HepG2 (cell line): ENCODE results near the gene STAT4. TPM values are rescaled to one million over a fixed set of nuclear protein-coding genes. Genes with fewer than 3 reads are reported as not detected.

ENCODE experiments used
- CEBPG ChIP-seq: IDR thresholded peaks from 2 replicates; pipeline ENCODE4 v1.6.1; 2016
- DZIP1 ChIP-seq: sonication (generic); formaldehyde crosslinking; IDR thresholded peaks from 2 replicates; pipeline ENCODE4 v1.5.0; 2020; ENCODE audit warnings: mild to moderate bottlenecking, missing genetic modification reagents
- JDP2 ChIP-seq: sonication (generic); formaldehyde crosslinking; IDR thresholded peaks from 2 replicates; pipeline ENCODE4 v1.8.1; 2022; ENCODE audit warnings: missing genetic modification reagents, borderline replicate concordance
- NAIF1 ChIP-seq: sonication (generic); formaldehyde crosslinking; IDR thresholded peaks from 2 replicates; pipeline ENCODE4 v1.5.0; 2020; ENCODE audit warnings: mild to moderate bottlenecking, missing genetic modification reagents, borderline replicate concordance
- NKX3-1 ChIP-seq: sonication (generic); formaldehyde crosslinking; IDR thresholded peaks from 2 replicates; pipeline ENCODE4 v1.5.0; 2020; ENCODE audit warnings: missing genetic modification reagents
- RELA ChIP-seq: sonication (generic); formaldehyde crosslinking; IDR thresholded peaks from 2 replicates; pipeline ENCODE4 v1.4.0; 2020; ENCODE audit warnings: missing genetic modification reagents
- ZFP36L2 ChIP-seq: sonication (generic); formaldehyde crosslinking; IDR thresholded peaks from 2 replicates; pipeline ENCODE4 v1.4.0; 2020; ENCODE audit warnings: missing genetic modification reagents
- ZMAT5 ChIP-seq: sonication (generic); formaldehyde crosslinking; IDR thresholded peaks from 2 replicates; pipeline ENCODE4 v1.5.0; 2020; ENCODE audit warnings: mild to moderate bottlenecking, low read depth, missing genetic modification reagents, borderline replicate concordance
- ZNF138 ChIP-seq: sonication (generic); formaldehyde crosslinking; IDR thresholded peaks from 2 replicates; pipeline ENCODE4 v1.5.0; 2020; ENCODE audit warnings: mild to moderate bottlenecking, low read depth, missing genetic modification reagents
- ZNF510 ChIP-seq: sonication (generic); formaldehyde crosslinking; IDR thresholded peaks from 2 replicates; pipeline ENCODE4 v1.4.0; 2020; ENCODE audit warnings: low read depth, mild to moderate bottlenecking, missing genetic modification reagents
- ZNF780A ChIP-seq: sonication (generic); formaldehyde crosslinking; IDR thresholded peaks from 2 replicates; pipeline ENCODE4 v1.8.0; 2022; ENCODE audit warnings: mild to moderate bottlenecking, missing genetic modification reagents, moderate library complexity
- polyA plus RNA-seq, 8 experiments: library from polyadenylated mRNA; depleted of rRNA in 3 of 8; stranded (reverse) in 7 of 8; unstranded in 1 of 8; fragments of >200 nt; fragmentation: Illumina TruSeq in 4 of 8; extraction: Trizol in 4 of 8; gene quantifications; 2 replicates each; pipeline versions ENCODE4 v1.2.1 to v1.2.3, GENCODE V29; 2011 to 2016; ENCODE audit warnings: low read depth in 4 of 8, missing spikeins in 1 of 8, mixed read lengths in 1 of 8; ENCODE audit not compliant: insufficient read depth in 1 of 8
- total RNA-seq, 5 experiments: library from RNA; depleted of rRNA; stranded (reverse); fragments of >200 nt; fragmentation: Illumina TruSeq; extraction: Trizol; gene quantifications; 2 replicates each; pipeline ENCODE4 v1.2.3, GENCODE V29; 2016; ENCODE audit warnings: low read depth in 1 of 5
- TF ChIP-seq, protein P1 (sequence below): sonication (generic); formaldehyde crosslinking; IDR thresholded peaks from 2 replicates; pipeline ENCODE4 v1.4.0; 2020; ENCODE audit warnings: low read depth, missing genetic modification reagents
- TF ChIP-seq, protein P2 (sequence below): sonication (generic); formaldehyde crosslinking; IDR thresholded peaks from 2 replicates; pipeline ENCODE4 v1.5.1; 2020; ENCODE audit warnings: mild to moderate bottlenecking, missing genetic modification reagents
- TF ChIP-seq, protein P3 (sequence below): sonication (generic); formaldehyde crosslinking; IDR thresholded peaks from 2 replicates; pipeline ENCODE4 v1.8.0; 2022; ENCODE audit warnings: mild to moderate bottlenecking, missing genetic modification reagents, moderate library complexity
- TF ChIP-seq, protein P4 (sequence below): sonication (generic); formaldehyde crosslinking; IDR thresholded peaks from 2 replicates; pipeline ENCODE4 v1.4.0; 2020; ENCODE audit warnings: missing genetic modification reagents, mild to moderate bottlenecking, borderline replicate concordance

The STAT4 gene
- total and polyA plus RNA-seq, 2 of the 13 experiments (the other 11 are each of a cell fraction or from before 2014, with no cell fraction given) = 0.37 TPM; not detected in 1

DNA sequence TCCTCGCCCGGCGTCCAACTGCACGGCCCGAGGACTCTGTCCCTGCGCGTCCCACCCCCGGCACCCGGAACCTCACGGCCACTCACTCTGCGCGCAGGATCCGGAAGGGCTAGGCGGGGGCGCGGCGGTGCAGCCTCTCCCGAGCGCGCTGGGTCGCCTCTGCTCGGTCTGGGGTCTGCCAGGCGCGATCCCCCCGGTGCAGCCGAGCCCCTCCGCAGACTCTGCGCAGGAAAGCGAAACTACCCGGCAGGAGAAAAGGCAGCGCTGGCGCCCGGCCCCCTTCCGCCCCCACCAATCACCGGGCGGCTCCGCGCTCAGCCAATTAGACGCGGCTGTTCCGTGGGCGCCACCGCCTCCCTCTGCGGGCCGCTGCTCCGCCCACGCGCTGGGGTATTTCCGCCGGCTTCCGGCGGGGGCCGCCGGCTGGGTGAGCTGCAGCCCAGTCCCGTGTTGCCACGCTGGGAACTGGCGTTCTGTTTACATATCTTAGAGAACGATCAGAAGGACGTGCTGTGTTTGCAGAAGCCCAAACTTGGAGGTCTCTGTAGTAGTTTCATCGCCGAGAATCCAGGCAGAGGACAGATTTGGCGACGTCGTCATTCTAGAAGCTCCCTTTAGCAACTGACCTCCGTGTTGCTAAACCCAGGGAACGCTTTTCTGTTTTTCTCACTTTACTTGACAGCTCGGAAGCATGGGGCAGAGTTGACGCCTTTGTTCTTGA, 136.7 kb downstream of the STAT4 start, which contains the start of gene STAT1 (continued):
- TF ChIP-seq, protein P1, sequence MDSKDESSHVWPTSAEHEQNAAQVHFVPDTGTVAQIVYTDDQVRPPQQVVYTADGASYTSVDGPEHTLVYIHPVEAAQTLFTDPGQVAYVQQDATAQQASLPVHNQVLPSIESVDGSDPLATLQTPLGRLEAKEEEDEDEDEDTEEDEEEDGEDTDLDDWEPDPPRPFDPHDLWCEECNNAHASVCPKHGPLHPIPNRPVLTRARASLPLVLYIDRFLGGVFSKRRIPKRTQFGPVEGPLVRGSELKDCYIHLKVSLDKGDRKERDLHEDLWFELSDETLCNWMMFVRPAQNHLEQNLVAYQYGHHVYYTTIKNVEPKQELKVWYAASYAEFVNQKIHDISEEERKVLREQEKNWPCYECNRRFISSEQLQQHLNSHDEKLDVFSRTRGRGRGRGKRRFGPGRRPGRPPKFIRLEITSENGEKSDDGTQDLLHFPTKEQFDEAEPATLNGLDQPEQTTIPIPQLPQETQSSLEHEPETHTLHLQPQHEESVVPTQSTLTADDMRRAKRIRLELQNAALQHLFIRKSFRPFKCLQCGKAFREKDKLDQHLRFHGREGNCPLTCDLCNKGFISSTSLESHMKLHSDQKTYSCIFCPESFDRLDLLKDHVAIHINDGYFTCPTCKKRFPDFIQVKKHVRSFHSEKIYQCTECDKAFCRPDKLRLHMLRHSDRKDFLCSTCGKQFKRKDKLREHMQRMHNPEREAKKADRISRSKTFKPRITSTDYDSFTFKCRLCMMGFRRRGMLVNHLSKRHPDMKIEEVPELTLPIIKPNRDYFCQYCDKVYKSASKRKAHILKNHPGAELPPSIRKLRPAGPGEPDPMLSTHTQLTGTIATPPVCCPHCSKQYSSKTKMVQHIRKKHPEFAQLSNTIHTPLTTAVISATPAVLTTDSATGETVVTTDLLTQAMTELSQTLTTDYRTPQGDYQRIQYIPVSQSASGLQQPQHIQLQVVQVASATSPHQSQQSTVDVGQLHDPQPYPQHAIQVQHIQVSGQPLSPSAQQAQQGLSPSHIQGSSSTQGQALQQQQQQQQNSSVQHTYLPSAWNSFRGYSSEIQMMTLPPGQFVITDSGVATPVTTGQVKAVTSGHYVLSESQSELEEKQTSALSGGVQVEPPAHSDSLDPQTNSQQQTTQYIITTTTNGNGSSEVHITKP (CRISPR knock-in tag) = peak; percentile 65; the same call in 1 of the 2 replicates
- TF ChIP-seq RELA (CRISPR knock-in tag) (peak; percentile 98), NKX3-1 (CRISPR knock-in tag) (peak; percentile 72; the same call in 1 of the 2 replicates), ZNF780A (CRISPR knock-in tag) (no peak), NAIF1 (CRISPR knock-in tag) (peak; percentile 97), ZNF138 (CRISPR knock-in tag) (0 out of 2 replicates have a peak, but pooled peaks have one; percentile 41), CEBPG (CRISPR knock-in tag) (peak; percentile 54), ZFP36L2 (CRISPR knock-in tag) (peak; percentile 49; the same call in 1 of the 2 replicates), JDP2 (CRISPR knock-in tag) (peak; percentile 84; the same call in 1 of the 2 replicates), ZNF510 (CRISPR knock-in tag) (peak; percentile 99), DZIP1 (CRISPR knock-in tag) (0 out of 2 replicates have a peak, but pooled peaks have one; percentile 6), ZMAT5 (CRISPR knock-in tag) (no peak)
- TF ChIP-seq, protein P2, sequence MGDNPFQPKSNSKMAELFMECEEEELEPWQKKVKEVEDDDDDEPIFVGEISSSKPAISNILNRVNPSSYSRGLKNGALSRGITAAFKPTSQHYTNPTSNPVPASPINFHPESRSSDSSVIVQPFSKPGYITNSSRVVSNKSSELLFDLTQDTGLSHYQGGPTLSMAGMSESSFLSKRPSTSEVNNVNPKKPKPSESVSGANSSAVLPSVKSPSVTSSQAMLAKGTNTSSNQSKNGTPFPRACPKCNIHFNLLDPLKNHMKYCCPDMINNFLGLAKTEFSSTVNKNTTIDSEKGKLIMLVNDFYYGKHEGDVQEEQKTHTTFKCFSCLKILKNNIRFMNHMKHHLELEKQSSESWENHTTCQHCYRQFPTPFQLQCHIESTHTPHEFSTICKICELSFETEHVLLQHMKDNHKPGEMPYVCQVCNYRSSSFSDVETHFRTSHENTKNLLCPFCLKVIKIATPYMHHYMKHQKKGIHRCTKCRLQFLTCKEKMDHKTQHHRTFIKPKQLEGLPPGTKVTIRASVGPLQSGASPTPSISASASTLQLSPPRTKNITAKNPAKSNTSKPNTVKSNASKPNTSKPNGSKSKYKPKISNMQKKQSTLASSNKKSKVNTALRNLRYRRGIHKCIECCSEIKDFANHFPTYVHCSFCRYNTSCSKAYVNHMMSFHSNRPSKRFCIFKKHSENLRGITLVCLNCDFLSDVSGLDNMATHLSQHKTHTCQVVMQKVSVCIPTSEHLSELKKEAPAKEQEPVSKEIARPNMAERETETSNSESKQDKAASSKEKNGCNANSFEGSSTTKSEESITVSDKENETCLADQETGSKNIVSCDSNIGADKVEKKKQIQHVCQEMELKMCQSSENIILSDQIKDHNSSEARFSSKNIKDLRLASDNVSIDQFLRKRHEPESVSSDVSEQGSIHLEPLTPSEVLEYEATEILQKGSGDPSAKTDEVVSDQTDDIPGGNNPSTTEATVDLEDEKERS (CRISPR knock-in tag) = peak; percentile 83
- TF ChIP-seq, protein P3, sequence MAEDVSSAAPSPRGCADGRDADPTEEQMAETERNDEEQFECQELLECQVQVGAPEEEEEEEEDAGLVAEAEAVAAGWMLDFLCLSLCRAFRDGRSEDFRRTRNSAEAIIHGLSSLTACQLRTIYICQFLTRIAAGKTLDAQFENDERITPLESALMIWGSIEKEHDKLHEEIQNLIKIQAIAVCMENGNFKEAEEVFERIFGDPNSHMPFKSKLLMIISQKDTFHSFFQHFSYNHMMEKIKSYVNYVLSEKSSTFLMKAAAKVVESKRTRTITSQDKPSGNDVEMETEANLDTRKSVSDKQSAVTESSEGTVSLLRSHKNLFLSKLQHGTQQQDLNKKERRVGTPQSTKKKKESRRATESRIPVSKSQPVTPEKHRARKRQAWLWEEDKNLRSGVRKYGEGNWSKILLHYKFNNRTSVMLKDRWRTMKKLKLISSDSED (CRISPR knock-in tag) = 0 out of 2 replicates have a peak, but pooled peaks have one; percentile 20
- TF ChIP-seq, protein P4, sequence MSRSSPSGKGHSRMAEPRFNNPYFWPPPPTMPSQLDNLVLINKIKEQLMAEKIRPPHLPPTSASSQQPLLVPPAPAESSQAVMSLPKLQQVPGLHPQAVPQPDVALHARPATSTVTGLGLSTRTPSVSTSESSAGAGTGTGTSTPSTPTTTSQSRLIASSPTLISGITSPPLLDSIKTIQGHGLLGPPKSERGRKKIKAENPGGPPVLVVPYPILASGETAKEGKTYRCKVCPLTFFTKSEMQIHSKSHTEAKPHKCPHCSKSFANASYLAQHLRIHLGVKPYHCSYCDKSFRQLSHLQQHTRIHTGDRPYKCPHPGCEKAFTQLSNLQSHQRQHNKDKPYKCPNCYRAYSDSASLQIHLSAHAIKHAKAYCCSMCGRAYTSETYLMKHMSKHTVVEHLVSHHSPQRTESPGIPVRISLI (CRISPR knock-in tag) = peak; percentile 18; the same call in 1 of the 2 replicates
